HG03135 (cell line): ENCODE results near the gene ACBD3.
"Not testable (repeated sequence)": the region's sequence is repeated elsewhere in the genome, so short reads cannot be mapped to it uniquely, and the experiment has no call there.

ENCODE experiments used
- ATAC-seq: cut with Tn5 transposase; IDR thresholded peaks from one replicate; pipeline ENCODE4 v1.9.1; 2021; ENCODE audit warnings: mild to moderate bottlenecking, moderate library complexity; ENCODE audit not compliant: unreplicated experiment

Gene ACBD3

DNA sequence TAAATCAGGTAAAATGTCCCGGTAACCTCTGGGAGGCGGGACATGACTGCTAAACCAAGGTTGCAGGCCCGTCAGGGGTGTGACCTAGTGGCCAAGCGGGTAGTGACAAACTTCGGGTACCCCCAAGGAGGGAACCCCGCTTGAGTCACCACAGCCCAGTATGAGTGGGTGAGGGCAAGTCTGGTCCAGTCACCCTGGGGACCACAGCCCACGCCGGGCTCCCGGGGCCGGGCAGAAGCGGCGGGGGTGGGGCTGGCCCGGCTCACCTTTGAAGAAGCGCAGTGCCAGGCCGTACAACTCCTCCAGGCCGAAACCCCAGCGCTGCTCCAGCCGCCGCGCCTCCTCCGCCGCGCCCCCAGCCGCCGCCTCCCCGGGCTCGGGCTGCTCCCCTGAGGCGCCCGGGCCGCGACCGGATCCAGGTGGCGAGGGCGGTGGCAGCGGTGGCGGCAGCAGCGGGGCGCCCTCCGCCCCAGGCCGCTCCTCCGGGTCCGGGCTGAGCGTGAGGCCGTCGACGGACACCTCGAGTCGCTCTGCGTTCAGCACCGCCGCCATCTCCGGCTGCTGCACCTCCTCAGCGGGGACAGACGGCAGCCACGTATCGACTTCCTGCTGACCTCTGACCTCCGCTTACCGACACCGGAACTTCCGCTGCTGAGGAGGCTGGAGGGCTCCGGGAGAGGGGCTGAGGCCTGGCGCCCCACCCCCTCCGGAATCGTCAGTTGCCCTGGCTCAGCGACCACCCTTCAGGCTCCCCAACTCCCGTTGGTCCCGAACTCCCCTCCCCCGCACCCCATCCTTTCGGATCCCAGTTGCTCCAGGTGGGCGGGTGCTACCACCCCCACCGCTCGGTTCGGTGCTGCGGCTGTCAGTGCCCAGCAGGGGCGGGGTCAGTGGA is at the start of gene ACBD3:
Gene ACBD3 (minus strand): TSS at position 618 of the 895 bp plus-strand sequence. CDS start 66 bp downstream, at position 552.
- ATAC-seq, result peak; percentile 96

DNA sequence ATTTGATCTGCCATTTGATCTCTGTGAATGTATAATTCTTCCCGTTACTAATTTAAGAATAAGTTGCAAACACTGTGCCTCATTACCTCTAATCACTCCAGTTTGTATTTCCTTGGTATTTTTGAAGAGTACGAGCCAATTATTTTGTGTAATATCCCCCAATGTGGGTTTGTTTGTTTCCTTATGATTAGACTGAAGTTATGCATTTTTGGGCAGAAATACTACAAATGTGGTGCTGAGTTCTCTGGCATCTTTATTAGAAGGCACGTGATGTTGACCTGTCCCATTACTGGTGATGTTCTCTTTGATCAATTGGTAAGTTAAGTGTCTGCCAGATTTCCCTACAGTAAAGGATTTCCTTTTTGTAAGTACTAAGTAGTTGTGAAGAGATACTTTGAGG is 47.3 kb upstream of the ACBD3 start:
- no peak for ATAC-seq

DNA sequence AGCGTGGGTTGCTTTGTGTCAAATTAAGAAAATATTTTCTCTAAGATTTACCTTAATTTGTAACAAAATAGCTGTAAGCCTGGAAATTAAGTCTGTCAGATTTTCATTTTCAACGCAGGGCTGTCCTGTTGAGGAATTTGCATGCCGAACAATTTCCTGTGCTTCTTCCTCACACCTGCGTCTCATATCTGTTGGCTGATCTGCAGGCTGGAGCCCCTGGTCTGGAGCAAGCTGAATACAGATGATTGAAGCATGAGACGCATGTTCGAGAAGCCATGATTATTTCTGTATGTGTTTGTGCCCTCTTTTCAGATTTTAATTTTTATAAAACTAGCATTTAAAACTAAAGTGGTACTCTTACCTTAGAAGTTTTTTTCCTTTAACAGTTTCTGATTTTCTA is 46.8 kb upstream of the ACBD3 start:
- ATAC-seq, result no peak

- no peak for ATAC-seq
Observed at GRCh38 chr1:226226601-226227000, 40.1 kb upstream of the ACBD3 start.

- peak; percentile 72 for ATAC-seq
Observed at GRCh38 chr1:226223786-226224244, 37.3 kb upstream of the ACBD3 start.

DNA sequence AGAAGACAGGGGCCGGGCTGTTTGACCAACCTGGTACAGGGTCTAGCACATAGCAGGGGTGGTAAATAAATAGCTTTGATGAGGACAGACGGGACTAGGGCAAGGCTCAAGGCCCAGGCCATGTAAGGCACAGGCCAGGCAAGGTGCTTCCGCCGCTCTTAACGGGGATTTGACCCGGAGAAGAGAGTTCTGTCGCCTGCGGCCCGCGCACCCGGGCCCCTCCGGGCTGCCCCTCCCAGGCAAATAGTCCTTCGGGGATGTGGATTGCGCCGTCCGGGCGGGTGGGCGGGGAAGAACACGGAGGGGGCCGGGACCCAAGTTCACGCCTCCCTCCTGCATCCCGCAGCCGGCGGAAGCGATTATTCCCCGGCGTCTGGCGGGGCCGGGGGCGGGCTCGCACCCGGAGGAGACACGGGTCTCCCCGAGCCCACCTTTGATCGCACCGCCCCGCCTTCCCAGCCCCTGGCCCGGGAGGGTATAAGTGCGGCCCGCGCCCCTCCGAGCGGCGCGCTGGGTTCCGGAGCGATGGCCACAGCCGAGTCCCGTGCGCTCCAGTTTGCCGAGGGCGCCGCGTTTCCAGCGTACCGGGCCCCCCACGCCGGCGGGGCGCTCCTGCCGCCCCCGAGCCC is 36.7 kb upstream of the ACBD3 start, which contains the start of gene MIXL1:
Gene MIXL1 (plus strand): TSS at position 508 of the 629 bp plus-strand sequence. CDS start 18 bp downstream, at position 526.
- peak; percentile 16 for ATAC-seq

GRCh38 chr1:226222686-226223085 is 36.1 kb upstream of the ACBD3 start:
- no peak for ATAC-seq

- ATAC-seq, result no peak
Observed at GRCh38 chr1:226220473-226221189, 34.1 kb upstream of the ACBD3 start.

DNA sequence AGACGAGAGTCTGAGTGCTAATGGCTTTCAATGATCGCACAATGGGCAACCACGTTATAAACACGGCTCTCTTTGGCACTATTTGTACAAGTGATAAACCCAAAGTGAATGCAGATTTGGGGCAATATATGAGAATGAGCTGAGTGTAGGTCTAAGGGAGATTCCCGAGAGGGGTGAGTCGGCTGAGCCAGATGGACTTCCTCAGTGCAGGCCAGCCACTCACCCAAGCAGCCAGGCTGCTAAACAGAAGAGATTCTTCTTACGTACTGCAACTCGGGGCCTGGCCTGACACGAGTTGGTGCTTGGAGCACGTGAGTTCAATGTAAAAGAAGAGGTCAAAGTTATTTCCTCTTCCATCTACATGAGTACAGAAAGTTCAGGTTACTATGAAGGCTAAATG is 30.7 kb upstream of the ACBD3 start:
- ATAC-seq, result no peak

GRCh38 chr1:226216056-226216455 is 29.5 kb upstream of the ACBD3 start:
- ATAC-seq, result no peak

DNA sequence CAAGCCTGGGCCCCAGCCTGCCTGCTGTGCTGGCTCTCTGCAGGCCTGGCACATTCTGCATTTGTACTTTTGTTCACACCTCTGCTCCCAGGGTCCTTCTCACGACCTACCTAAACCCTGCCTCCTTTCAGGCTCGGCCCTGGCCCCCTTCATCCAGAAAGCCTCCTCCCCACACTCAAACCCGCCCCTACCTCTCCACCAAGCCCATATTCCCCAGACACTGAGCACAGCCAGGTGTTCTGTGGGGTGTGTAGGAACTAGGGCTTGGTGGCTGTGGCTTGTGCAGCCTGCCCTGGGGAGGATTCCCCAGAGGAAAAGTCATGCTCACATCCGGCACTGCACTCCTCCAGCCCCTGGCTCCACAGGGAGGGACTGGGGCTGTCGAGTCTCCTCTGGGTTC is 28.7 kb upstream of the ACBD3 start:
- no peak for ATAC-seq

- no peak for ATAC-seq
Observed at GRCh38 chr1:226212545-226212944, 26.0 kb upstream of the ACBD3 start.

- no peak for ATAC-seq
Observed at GRCh38 chr1:226211181-226211821, 24.8 kb upstream of the ACBD3 start.

DNA sequence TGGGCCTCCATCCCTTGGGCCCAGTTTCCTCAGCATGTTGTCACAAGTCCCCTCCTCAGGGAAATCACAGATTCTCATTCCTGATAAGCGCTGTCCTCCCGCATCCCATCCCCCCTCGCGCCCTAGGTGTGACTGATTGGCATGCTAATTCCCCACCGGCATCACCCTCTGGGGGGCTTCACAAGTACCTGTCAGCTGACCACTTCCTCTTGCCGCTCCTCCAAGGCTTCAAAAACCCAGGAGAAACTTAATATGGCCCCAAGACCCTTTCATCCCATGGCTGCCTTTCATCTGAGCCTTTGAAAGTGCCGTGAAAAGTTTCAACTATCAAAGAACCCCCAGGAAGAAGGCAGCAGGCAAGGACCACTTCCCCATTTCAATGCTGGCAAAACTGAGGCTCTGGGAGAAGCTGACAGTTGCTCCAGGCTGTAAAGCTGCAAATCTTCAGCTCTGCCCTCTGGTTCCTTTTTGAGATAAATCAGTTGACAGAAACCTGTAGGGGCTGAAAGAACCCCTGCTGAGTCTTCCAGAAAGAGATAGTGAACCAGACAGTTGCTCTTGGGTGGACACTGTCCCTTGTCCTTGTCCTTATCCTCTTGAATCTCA is 24.1 kb upstream of the ACBD3 start:
- no peak for ATAC-seq

GRCh38 chr1:226209307-226210059 is 22.9 kb upstream of the ACBD3 start:
- ATAC-seq, result no peak

- ATAC-seq, result no peak
Observed at GRCh38 chr1:226207048-226207447, 20.5 kb upstream of the ACBD3 start.

GRCh38 chr1:226204198-226204597 is 17.7 kb upstream of the ACBD3 start:
- no peak for ATAC-seq

DNA sequence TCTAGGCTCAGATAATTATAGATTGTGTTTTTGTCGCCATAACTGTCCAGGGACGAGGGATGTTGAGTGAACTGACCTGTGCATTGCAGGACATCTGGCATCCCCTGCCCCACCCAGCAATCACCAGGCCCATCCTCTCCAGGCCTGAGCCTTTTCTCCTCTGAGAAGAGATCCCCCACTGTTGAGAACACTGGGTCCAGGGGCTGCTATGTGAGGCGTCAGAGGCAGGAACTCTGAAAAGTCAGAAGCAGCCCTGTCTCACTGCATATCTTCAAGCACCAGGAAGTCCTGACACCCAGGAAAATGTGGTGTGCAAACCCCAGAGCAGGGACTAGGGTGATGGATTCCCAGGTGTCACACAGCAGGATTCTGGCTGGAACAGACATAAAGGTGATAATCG is 17.1 kb upstream of the ACBD3 start:
- ATAC-seq, result no peak

- no peak for ATAC-seq
Observed at GRCh38 chr1:226203240-226203639, 16.7 kb upstream of the ACBD3 start.

- ATAC-seq, result not testable (repeated sequence)
Observed at GRCh38 chr1:226202666-226203065, 16.1 kb upstream of the ACBD3 start.
